Measurements from ENCODE around the gene NHSL2. TPM values are rescaled to one million over a fixed set of nuclear protein-coding genes. Genes with fewer than 3 reads are reported as not detected.
A peak's percentile ranks its signal among the peaks of the same experiment; 100 is the strongest.

Gene NHSL2
- total RNA-seq, 2 donors from 2014 or later = 5.5 to 9.3 TPM

DNA sequence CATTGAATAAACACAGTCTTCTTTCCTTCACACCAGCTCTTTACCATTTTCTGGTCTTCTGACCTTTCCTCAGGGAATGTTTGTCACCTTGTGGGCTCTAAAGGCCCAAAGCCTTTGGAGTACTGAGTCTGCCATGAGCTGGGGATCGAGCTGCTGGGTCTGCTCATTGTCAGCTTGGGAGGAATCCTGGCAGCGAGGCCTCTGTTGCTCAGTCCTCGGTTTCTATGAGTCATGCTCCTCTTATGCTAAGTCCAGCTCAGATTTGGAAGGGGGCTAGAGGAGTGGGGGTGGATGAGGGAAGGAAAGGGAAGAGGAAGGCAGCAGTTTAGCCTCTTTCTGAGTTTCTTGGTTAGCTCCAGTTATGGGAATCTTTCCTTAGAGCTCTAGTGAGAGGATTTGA, 31.1 kb downstream of the NHSL2 start:
- Histone ChIP-seq H3K27ac (peak overlapping the region; percentile 15 to 26), H3K4me3 (no peak overlapping the region), H3K9me3 (no peaks in the 10 kb centered on the region), H3K36me3 (no peaks in the 10 kb centered on the region), H3K4me1 (no peaks in the 10 kb centered on the region), H3K27me3 (no peaks in the 10 kb centered on the region)
- TF ChIP-seq, protein P1, sequence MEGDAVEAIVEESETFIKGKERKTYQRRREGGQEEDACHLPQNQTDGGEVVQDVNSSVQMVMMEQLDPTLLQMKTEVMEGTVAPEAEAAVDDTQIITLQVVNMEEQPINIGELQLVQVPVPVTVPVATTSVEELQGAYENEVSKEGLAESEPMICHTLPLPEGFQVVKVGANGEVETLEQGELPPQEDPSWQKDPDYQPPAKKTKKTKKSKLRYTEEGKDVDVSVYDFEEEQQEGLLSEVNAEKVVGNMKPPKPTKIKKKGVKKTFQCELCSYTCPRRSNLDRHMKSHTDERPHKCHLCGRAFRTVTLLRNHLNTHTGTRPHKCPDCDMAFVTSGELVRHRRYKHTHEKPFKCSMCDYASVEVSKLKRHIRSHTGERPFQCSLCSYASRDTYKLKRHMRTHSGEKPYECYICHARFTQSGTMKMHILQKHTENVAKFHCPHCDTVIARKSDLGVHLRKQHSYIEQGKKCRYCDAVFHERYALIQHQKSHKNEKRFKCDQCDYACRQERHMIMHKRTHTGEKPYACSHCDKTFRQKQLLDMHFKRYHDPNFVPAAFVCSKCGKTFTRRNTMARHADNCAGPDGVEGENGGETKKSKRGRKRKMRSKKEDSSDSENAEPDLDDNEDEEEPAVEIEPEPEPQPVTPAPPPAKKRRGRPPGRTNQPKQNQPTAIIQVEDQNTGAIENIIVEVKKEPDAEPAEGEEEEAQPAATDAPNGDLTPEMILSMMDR (IDR thresholded peaks at IDR 0.05) = no peak
- DNase-seq (ENCODE audit: low spot score) = no peak

DNA sequence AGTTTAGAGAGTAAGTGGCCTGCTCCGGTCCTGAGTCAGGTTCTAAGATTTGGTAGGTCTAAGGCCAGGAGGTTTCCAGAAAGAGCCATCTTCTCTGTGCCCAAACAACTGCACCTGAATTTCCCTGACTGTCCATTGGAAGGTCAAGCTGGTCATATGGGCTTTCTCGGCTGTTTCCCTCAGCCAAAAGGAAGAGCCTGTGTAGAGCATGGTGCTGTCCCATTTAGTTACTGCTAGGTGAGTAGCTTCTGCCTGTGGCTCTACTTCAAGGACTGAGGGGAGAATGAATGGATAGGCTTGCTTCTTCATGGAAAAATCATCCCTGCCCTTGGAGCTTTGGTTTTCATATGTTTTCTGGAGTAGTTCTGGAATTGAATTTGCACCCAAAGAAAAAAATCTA, 33.7 kb downstream of the NHSL2 start:
- TF ChIP-seq, protein P1 (IDR thresholded peaks at IDR 0.05) = no peak
- Histone ChIP-seq H3K27ac (no peak overlapping the region), H3K27me3 (no peaks in the 10 kb centered on the region), H3K4me1 (no peaks in the 10 kb centered on the region), H3K36me3 (no peaks in the 10 kb centered on the region), H3K9me3 (no peaks in the 10 kb centered on the region), H3K4me3 (no peak overlapping the region)
- DNase-seq (ENCODE audit: low spot score) = no peak

DNA sequence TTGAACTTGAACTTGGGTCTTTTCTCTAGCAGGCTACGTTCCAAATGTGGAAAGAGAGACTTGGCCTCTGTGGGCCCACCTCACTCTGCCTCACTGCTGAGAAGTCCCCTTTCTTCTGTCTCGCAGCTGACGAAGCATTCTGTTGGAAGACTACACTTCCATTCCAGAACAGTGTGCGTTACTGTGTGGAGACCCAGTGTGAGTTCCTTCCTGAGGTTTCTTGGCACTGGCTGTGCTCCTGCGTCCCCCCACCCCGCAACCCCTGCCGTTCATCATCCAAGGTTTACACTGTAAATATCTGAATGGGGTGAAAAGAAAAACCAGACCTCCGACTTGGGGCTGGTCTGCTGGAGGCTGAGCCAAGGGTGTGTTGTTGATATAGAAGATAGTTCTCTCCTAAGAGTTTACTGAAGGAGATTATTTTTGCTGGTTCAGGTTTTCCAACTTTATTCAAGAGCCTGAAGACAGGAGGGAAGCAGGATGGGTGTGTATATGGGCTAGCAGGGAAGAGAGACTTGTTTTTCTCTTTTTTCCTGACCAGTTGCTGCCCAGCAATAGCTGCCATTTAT, 34.7 kb downstream of the NHSL2 start:
- TF ChIP-seq, protein P1 (IDR thresholded peaks at IDR 0.05) = no peak

DNA sequence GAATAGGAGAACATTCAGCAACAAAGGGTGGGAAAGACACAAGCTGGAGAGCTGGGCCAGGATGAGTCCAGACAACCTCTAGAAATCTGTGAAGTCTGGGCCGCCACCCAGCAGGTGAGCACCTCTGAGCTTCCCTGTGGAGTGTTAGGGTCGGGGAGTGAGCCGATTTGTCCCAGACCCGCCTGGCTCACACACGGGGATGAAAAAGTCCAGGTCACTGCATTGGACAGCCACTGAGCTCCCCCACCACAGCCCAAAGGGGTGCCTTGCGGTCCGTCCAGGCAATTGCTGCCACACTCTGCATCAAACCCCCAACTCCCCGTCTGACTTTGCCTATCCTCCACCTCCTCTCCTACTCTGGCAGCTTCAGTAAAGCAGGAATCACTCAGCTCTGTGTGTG, 38.7 kb downstream of the NHSL2 start:
- H3K27ac ChIP-seq = no peak overlapping the region
- no peaks in the 10 kb centered on the region for H3K36me3 ChIP-seq
- no peaks in the 10 kb centered on the region for H3K27me3 ChIP-seq

More for the DNA sequence above, 34.7 kb downstream of the NHSL2 start:
- Histone ChIP-seq H3K9me3 (no peaks in the 10 kb centered on the region), H3K27ac (no peak overlapping the region), H3K27me3 (no peaks in the 10 kb centered on the region), H3K36me3 (no peaks in the 10 kb centered on the region), H3K4me3 (no peak overlapping the region), H3K4me1 (no peaks in the 10 kb centered on the region)
- no peak for DNase-seq (ENCODE audit: low spot score)

DNA sequence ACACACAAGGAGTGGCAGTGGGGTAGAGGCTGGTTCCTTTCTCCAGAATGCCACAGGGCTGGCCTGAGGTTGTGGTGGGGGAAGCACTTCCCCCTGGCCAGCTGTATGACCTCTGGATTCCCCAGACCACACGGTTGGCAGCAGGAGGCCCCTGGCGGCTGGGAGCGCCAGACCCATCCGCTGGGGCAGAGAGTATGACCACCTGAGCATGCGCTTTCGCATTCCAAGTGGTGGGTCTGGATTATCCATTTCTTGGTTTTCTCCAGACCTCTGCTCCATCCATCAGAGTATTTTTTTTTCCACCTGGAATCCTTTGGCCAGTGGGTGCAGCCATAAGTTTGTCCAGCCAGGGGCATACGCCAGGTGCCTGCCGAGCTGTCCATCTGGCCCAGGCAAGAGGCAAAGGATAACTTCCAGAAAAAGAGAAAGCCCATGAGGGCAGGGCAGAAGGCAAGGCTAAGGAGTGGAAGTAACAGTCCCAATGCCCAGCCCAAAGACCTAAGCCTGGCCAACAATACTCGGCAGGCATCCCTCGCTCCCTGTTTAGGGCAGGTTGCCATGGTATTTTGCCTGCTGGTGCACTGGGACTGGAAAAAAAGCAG, 39.3 kb downstream of the NHSL2 start:
- DNase-seq (ENCODE audit: low spot score) = no peak
- no peaks in the 10 kb centered on the region for H3K36me3 ChIP-seq
- H3K4me1 ChIP-seq = no peaks in the 10 kb centered on the region
- no peak overlapping the region for H3K4me3 ChIP-seq
- no peak overlapping the region for H3K27ac ChIP-seq
- no peaks in the 10 kb centered on the region for H3K9me3 ChIP-seq
- H3K27me3 ChIP-seq = no peaks in the 10 kb centered on the region
- TF ChIP-seq, protein P1 (IDR thresholded peaks at IDR 0.05) = no peak

More for the DNA sequence above, 38.7 kb downstream of the NHSL2 start:
- Histone ChIP-seq H3K4me3 (no peak overlapping the region), H3K9me3 (no peaks in the 10 kb centered on the region), H3K4me1 (no peaks in the 10 kb centered on the region)
- TF ChIP-seq, protein P1 (IDR thresholded peaks at IDR 0.05) = no peak
- DNase-seq (ENCODE audit: low spot score) = no peak

DNA sequence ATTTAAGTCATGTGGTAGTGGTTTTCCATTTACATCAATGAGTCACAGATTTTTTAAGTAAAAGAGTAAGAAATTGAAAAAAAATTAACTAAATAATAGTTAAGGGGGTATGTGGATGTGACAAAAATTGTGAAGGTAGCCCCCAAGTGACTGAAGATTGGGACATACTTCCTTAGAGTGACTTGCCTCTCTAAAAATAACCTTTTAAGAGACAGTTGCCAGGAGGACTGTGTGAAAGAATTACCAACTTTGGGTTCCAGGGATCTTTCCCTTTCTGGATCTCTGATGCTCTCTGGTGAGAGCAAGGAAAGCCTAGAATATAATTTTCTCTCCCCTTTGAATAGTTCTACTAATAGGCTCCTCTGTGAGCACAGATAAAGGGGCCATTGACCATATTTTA, 42.7 kb downstream of the NHSL2 start:
- no peak overlapping the region for H3K27ac ChIP-seq
- DNase-seq (ENCODE audit: low spot score) = no peak

More for the DNA sequence above, 42.7 kb downstream of the NHSL2 start:
- Histone ChIP-seq H3K36me3 (no peaks in the 10 kb centered on the region), H3K9me3 (no peaks in the 10 kb centered on the region), H3K27me3 (no peaks in the 10 kb centered on the region), H3K4me1 (no peaks in the 10 kb centered on the region), H3K4me3 (no peak overlapping the region)
- TF ChIP-seq, protein P1 (IDR thresholded peaks at IDR 0.05) = no peak
